ENCODE data around the gene FBXO3.
"Not testable (repeated sequence)": the region's sequence is repeated elsewhere in the genome, so short reads cannot be mapped to it uniquely, and the experiment has no call there.

The FBXO3 gene

GRCh38 chr11:33773987-33774735 is at the start of gene FBXO3:
FBXO3 (minus strand) TSS chr11:33774520; CDS start chr11:33774497, 23 bp downstream.
- FAIRE-seq: no peak

- FAIRE-seq: not testable (repeated sequence)
Measured at GRCh38 chr11:33822981-33823380, 48.7 kb upstream of the FBXO3 start.

DNA sequence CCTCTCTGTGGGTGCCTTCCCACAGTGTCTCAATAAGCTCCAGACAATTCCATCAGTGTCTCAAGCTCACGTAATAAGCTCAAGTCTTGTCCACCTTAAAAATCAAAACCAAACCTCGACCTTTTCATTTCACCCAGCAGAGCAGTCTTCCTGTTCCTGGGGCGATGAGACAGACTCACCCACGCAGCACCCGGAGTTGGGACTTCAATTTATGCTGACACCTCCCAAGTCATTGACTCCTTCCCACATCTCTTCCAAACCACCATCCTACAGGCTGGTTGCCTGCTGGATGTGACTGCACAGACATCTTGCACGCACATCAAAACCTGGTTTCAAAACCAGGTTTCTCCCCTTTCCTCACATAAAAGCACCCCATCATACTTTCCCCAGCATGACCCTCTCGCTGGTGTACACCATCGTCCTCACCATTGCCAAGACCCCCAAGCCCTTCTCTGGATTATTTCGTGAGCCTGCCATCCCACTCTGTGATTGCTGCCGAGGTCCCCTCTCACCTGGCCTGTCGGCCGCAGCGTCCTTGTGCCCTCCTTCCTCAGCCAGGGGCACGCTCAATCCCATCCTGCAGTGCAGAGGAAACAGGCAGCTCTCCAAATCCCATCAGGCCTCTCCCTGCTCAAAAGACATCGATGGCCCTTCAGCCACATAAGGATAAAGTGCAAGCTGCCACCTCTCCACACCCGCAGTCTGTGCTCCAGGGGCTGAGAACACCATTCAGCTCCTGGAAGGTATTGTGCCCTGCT is 45.1 kb upstream of the FBXO3 start:
- no peak for FAIRE-seq

DNA sequence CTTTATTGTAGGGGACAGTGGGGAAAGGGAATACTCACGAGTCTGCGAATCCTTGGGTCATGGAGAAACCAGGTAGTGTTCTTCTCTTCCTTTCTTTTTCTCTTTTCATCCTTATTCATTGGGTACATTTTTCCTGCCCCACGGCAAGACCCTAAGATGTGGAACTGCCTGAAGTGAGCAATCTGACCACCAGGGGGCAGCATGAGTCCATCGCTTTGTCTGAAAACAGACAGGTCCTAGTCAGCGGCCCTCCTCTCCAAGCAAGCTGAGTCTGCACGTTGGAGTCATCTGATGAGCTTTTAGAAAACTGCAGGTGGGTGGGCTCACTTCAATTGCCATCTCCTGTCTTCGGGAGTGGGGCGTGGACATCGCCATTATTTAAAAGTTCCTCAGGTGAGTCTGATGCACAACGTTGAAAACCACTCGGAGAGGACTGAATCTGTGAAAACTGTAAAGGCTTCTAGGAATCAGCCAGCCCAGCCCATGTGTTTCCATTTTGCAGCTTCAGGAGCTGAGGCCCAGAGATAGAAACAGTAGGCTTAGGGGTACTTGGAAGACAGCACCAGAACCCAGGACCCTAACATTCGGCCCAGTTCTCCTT is 34.0 kb upstream of the FBXO3 start:
- FAIRE-seq: no peak

- no peak for FAIRE-seq
Measured at GRCh38 chr11:33804471-33804870, 30.2 kb upstream of the FBXO3 start.

GRCh38 chr11:33802194-33802950 is 28.1 kb upstream of the FBXO3 start:
- FAIRE-seq: no peak

- FAIRE-seq: no peak
Measured at GRCh38 chr11:33801821-33802193, 27.5 kb upstream of the FBXO3 start.

- FAIRE-seq: no peak
Measured at GRCh38 chr11:33797879-33798278, 23.6 kb upstream of the FBXO3 start.

DNA sequence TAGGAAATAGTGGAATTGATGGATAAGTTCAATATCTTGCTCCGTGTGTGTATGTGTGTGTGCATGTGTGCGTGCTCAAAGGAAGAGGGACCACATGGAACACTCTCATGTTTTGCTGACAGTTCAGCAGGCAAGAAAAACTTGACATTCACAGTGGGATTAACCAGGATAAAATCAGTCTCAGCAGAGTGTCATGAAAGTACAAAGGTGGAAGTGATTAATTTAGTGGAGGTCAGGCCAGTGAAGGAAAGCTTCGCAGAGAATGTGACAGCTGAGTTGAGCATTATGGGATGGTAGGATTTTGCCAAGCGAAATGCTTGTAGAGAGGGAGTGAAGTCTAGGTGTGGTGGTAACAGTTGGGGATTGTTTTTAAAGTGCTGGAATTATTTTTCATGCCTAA is 15.7 kb upstream of the FBXO3 start:
- no peak for FAIRE-seq

DNA sequence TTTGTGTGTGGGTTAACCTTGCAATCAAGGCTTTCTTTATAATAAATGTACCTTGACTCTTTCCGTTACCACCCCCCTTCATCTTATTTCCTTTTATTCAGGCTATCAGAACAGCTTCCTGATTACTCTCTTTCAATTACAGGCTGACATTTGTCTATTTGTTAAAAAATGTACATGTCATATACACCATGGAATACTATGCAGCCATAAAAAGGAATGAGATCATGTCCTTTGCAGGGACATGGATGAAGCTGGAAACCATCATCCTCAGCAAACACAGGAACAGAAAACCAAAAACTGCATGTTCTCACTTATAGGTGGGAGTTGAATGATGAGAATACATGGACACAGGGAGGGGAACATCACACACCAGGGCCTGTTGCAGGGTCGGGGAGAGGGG is 13.8 kb upstream of the FBXO3 start:
- FAIRE-seq: not testable (repeated sequence)

DNA sequence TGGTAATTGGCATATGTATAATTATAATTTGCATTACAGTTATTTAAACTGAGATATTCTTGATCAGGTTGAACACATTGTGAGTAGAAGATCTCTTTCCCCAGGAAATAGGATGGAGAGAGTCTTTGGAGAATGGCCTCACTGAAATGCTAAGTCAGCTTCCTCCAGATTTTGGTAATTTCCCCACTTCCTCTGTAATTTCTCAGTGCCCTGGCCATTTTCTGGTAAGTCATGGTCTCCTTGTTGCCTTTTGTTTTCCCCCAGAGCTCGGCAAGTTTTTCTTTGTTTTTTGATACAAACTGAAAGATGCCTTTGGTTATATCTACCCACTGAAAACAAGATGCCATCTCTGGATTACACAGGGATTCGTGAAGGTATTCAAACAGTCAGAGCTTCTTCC is 12.8 kb upstream of the FBXO3 start:
- FAIRE-seq: no peak

- FAIRE-seq: no peak
Measured at GRCh38 chr11:33785609-33786008, 11.3 kb upstream of the FBXO3 start.

GRCh38 chr11:33779849-33780528 is 5.7 kb upstream of the FBXO3 start:
- FAIRE-seq: no peak

DNA sequence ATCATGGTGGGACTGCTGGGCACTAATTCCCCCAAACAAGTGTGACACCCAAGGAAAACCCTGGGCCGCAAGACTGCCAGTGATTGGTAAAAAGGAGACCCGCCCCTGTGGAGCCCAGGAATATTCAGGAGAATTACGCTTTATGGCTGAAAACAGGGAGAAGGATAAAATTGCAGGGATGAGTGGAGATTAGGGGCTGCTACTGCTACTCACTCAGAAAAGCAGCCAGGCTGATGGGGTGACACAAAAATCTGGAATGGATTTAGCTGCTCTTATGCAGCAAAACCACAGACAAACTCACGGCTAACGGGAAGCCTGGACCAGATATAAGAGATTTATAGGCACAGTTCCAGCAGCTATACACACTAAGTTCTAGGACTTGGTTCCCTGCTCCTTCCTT is 4.4 kb upstream of the FBXO3 start:
- no peak for FAIRE-seq

- no peak for FAIRE-seq
Measured at GRCh38 chr11:33777906-33778305, 3.6 kb upstream of the FBXO3 start.

DNA sequence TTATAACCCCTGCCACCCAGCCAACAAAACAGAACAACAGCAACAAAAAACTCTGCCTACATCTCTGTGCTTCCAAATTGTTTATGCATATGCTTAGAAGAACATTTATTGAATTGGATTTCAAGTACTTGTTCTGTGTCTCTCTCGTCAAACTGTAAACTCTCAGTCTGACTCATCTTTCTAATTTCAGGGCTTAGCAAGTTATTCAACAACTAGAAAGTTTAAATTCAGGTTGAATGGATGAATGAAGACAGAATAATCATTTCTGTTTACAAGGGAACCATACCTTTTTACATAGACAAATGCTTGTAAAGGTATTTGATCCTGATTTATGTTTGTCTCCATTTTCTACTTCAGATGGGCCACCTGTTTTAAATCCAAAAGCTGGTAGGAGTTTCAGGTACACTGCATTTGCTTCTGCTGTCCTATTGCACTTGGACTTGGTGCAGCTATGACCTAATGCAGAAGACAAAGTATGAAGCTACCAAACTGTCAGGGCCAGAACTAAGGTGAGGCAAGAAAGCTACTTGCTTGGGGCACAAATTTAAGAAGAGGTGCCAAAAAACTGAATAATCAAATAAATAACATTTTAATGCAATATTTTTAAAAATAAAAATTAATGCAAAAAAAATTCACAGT is 1.6 kb upstream of the FBXO3 start:
- no peak for FAIRE-seq

GRCh38 chr11:33775467-33775807 is 1.1 kb upstream of the FBXO3 start:
- no peak for FAIRE-seq

GRCh38 chr11:33774736-33775466 is 581 bp upstream of the FBXO3 start:
- FAIRE-seq: no peak

DNA sequence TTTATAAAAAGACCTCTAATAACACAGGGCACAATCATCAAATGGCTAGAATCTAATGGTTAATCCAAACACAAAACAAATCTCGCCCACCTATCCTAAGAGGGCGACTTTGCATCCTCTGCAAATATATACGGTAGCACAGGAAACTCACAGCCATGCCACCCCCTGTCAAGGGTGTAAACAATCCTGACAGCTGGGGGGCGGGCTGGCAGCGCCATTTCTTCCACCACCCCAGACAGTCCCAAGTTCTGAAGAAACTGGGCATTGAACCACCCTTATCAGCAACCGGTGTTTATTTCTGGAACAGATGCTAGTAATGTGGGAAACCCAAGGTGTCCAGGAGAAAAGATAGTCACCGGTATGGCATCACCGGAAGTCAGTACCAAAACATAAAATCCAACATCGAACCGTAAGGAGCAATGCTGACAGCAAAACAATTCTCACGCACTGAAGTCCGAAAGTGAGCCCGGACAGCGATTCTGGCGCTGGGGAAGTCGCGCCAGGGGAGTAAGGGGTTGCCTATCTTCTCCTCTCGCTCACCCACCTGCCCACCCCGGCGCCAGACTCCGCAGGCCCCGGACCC is 825 bp downstream of the FBXO3 start:
- no peak for FAIRE-seq

DNA sequence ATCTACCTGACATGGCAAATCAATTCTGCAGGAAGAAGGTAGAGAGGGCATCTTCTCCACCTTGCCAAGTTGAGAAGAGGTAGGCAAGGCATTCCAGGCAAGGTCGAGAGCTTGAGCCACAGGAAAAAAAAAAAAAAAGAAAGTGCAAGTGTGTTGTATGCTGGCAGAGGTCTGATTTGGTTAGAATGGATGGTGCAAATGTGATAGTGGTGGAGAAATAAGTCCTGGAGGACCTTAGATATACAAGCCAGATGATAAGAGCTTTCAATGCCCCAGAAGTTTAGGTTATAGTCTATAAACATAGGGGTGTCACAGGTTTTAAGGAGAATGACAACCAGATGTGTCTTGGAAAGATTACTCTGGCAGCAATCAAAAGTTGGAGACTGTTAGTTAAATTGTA is 1.4 kb downstream of the FBXO3 start:
- FAIRE-seq: no peak

GRCh38 chr11:33772300-33772699 is 2.0 kb downstream of the FBXO3 start:
- FAIRE-seq: no peak
